Ishikawa (cell line): ENCODE measurements around the gene UBN1.
A peak's percentile ranks its signal among the peaks of the same experiment; 100 is the strongest.

ENCODE experiments used
- CEBPB ChIP-seq: IDR thresholded peaks from 2 replicates; pipeline ENCODE4 v1.6.1; 2012
- CREB1 ChIP-seq: IDR thresholded peaks from 2 replicates; pipeline ENCODE4 v1.6.1; 2012; ENCODE audit warnings: low read depth
- EGR1 ChIP-seq: IDR thresholded peaks from 2 replicates; pipeline ENCODE4 v1.6.1; 2012
- EP300 ChIP-seq: IDR thresholded peaks from 2 replicates; pipeline ENCODE4 v1.6.1; 2012; ENCODE audit warnings: borderline replicate concordance
- FOXM1 ChIP-seq: IDR thresholded peaks from 2 replicates; pipeline ENCODE4 v1.6.1; 2012; ENCODE audit warnings: low read depth, borderline replicate concordance
- NFIC ChIP-seq: IDR thresholded peaks from 2 replicates; pipeline ENCODE4 v1.6.1; 2012
- RAD21 ChIP-seq: IDR thresholded peaks from 2 replicates; pipeline ENCODE4 v1.6.1; 2012; ENCODE audit warnings: low read depth
- REST ChIP-seq: IDR thresholded peaks from 2 replicates; pipeline ENCODE4 v1.6.1; 2012; ENCODE audit warnings: low read depth, mild to moderate bottlenecking
- TAF1 ChIP-seq: IDR thresholded peaks from 2 replicates; pipeline ENCODE4 v1.6.1; 2012; ENCODE audit warnings: low read depth, mild to moderate bottlenecking
- TCF12 ChIP-seq: IDR thresholded peaks from 2 replicates; pipeline ENCODE4 v1.6.1; 2012; ENCODE audit warnings: low read depth
- TEAD4 ChIP-seq: IDR thresholded peaks from 2 replicates; pipeline ENCODE4 v1.6.1; 2012
- YY1 ChIP-seq: IDR thresholded peaks from 2 replicates; pipeline ENCODE4 v1.6.1; 2012; ENCODE audit warnings: low read depth
- ZBTB7A ChIP-seq: IDR thresholded peaks from 2 replicates; pipeline ENCODE4 v1.6.1; 2012; ENCODE audit warnings: low read depth
- TF ChIP-seq, protein P1 (sequence below): IDR thresholded peaks from 2 replicates; pipeline ENCODE4 v1.6.1; 2012
- TF ChIP-seq, protein P2 (sequence below): IDR thresholded peaks from 2 replicates; pipeline ENCODE4 v1.6.1; 2012

Gene UBN1

DNA sequence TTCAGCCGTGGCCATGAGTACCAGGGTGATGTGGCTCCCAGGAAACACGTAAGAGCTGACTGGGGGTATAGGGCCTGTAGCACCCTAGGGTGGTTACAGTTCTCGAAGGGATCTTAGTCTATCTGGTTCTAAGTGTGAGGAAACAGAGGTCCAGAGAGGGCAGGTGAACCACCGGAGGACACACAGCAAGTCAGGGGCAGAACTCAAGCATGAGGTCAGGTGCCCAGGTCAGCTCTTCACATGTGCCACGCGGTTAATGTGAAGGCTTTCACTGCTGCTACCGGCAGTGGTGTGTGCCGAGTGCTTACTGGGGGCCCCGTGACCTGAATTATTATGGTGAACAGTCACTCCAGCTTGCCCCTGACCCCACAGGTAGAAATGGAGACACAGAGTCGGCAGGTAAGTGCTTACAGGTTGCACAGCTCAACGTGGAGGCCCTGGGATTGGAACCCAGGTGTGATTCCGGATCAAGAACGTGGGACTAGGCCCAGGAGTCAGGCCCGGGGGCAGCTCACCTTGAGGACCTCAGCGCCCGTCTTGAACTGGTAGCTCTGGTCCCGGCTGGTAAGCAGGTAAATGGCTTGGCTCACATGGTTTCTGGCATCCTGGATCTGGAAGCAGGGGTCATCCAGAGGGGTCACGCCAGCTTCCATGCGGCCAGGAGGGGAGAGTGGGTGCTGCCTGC lies 48.0 kb upstream of the UBN1 start:
- TF ChIP-seq CREB1: no peak
- TF ChIP-seq TAF1: no peak
- TF ChIP-seq EGR1: no peak

DNA sequence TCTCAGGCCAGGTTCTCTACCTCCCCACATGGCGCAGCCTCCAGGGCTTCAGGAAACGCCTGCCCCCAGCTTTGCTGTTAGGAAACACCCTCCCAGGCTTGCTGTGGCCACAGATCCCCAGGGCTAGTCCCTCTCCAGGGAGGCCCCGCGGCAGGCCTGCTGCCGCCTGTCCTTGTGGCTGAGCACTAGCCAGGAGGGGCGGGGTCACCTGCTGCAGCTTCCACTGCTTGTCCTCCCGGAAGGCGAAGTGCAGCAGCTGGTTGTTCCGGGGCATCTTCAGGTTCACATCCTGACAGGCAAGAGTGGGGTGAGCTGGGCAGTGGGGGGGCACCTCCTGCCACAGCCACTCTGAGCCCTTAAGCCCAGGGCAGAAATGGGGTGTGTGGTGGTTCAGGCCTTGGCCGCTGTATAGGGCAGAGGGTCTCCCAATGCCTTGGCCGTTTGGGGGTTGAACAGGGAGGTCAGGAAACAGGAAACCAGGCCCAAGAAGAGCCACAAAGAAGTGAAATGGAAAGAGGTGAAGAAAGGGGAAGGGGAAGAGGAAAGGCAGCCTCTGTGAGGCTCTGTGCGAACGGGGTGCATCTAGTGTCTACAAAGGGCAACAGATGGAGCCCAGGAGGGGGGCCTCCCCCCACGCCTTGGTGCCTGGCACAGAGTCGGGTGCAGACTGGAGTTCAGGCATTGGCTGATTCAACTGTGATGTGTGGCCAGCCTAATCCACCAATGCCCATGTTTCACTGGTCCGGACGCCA lies 46.8 kb upstream of the UBN1 start:
- TF ChIP-seq TAF1: no peak
- TF ChIP-seq FOXM1: no peak
- no peak for TF ChIP-seq CEBPB
- TF ChIP-seq RAD21: no peak
- no peak for TF ChIP-seq NFIC
- no peak for TF ChIP-seq CREB1
- TF ChIP-seq TEAD4: no peak
- no peak for TF ChIP-seq REST
- no peak for TF ChIP-seq EP300
- no peak for TF ChIP-seq ZBTB7A
- TF ChIP-seq, protein P1, sequence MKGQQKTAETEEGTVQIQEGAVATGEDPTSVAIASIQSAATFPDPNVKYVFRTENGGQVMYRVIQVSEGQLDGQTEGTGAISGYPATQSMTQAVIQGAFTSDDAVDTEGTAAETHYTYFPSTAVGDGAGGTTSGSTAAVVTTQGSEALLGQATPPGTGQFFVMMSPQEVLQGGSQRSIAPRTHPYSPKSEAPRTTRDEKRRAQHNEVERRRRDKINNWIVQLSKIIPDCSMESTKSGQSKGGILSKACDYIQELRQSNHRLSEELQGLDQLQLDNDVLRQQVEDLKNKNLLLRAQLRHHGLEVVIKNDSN: no peak
- TF ChIP-seq, protein P2, sequence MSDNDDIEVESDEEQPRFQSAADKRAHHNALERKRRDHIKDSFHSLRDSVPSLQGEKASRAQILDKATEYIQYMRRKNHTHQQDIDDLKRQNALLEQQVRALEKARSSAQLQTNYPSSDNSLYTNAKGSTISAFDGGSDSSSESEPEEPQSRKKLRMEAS: no peak
- TF ChIP-seq YY1: no peak
- TF ChIP-seq EGR1: no peak
- no peak for TF ChIP-seq TCF12

- TF ChIP-seq CEBPB (no peak), ZBTB7A (0 out of 2 replicates have a peak, but pooled peaks have one; percentile 39), YY1 (no peak), TCF12 (no peak)
Observed at GRCh38 chr16:4801051-4801961, 46.0 kb upstream of the UBN1 start.

DNA sequence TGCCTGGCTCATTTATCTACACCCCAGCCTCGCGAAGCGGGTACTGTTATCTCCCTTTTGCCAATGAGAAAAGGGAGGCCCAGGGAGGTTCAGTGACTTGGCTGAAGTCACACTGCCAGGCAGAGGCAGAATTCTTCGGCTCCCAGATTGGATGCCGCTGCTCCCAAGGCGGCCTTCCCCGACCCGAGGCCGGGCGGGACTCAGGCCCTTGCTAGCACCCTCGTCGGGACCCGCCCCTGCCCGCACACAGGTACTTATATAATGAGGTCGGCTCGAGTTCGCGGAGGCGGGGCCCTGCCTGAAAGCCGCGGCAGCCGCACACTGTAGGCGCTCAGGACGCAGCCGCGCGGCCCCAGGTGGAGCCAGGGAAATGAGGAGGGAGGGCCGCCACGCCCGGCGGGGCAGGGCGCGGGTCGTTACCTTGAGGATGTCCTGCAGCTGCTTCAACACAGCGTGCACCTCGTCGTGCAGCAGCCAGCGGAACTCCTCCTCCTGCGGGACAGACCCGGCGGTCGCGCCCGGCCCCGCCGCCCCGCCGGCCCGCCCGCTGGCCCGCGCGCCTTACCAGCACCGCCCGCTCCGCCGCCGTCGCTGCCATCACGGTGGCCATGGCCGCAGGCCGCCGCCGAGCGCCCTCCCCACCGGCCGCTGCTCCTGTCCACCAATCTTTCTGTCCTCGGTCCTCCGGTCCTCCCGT lies 45.2 kb upstream of the UBN1 start, which contains the start of gene ROGDI:
Gene ROGDI (minus strand): TSS at position 672 of the 697 bp plus-strand sequence. CDS start 62 bp downstream, at position 610.
- TF ChIP-seq, protein P2: peak; percentile 51
- TF ChIP-seq REST (no peak), YY1 (0 out of 2 replicates have a peak, but pooled peaks have one; percentile 35), ZBTB7A (no peak), TCF12 (no peak; the same call in 1 of the 2 replicates)

DNA sequence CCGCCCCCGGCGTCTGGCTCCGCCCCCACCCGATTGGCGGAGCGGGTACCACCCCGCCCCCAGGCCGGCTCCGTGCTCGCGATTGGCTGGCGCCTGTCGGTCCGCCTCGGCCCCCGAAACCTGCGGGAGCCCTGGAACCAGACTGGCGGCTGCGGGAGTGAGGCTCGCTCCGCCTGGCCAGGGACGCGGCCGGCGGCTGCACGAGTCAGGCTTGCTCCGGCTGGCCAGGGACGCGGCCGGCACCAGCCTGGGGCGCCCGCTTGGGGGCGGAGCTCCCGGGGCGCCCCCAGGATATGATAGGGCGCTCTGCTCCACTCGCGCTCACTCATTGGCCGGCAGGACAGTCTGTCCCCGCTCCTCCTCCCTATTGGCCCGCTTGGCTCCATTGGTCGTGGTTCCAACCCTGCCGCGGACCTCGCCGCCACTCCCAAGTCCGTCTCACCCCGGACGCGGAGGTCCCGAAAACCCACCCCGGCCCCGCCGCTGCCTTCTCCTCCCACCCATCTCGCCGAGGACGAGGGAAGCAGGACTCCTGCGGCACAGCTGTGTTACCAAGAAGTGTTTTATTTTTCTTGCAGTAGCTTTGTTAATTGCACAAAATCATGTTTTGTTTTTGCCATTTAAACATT lies 44.5 kb upstream of the UBN1 start:
- TF ChIP-seq EGR1 (0 out of 2 replicates have a peak, but pooled peaks have one; percentile 31), TCF12 (no peak), TEAD4 (no peak), REST (no peak), TAF1 (peak; percentile 43; the same call in 1 of the 2 replicates), ZBTB7A (peak; percentile 87), CREB1 (no peak), RAD21 (no peak), YY1 (0 out of 2 replicates have a peak, but pooled peaks have one; percentile 5)
